SK-N-SH (cell line): ENCODE results near the gene SLF2.

Experiments
- CTCF ChIP-seq: fragments of 200-600 bp; sonication (generic); IDR thresholded peaks from 2 replicates; pipeline ENCODE4 v1.6.1; 2017; ENCODE audit warnings: antibody characterized with exemption, mild to moderate bottlenecking, moderate library complexity
- FOXM1 ChIP-seq: IDR thresholded peaks from 2 replicates; pipeline ENCODE4 v1.4.0; 2012; ENCODE audit warnings: low read depth, mild to moderate bottlenecking
- POLR2AphosphoS5 ChIP-seq: IDR thresholded peaks from 2 replicates; pipeline ENCODE4 v1.6.1; 2012; ENCODE audit warnings: low read depth, low read length
- RFX5 ChIP-seq: IDR thresholded peaks from 2 replicates; pipeline ENCODE4 v1.6.1; 2012; ENCODE audit warnings: mild to moderate bottlenecking, improper control_type of control experiment, low read length

GRCh38 chr10:100927266-100927665 lies 14.5 kb downstream of the SLF2 start:
- TF ChIP-seq RFX5 (no peak), POLR2AphosphoS5 (no peak), CTCF (no peak), FOXM1 (no peak)
